GM23248 (cell line): ENCODE data around the gene PEX5L. TPM values are rescaled to one million over a fixed set of nuclear protein-coding genes. Genes with fewer than 3 reads are reported as not detected.

Experiments
- DNase-seq: peaks from one replicate; pipeline ENCODE4 v3.0.0-alpha.2; 2015
- H2AFZ ChIP-seq: fragments of 200-600 bp; sonication (generic); 2 replicates; pipeline ENCODE4 v1.6.1; 2016; ENCODE audit warnings: antibody characterized with exemption
- H3F3A ChIP-seq: fragments of 200-600 bp; sonication (generic); 2 replicates; pipeline ENCODE4 v1.6.1; 2016; ENCODE audit warnings: mild to moderate bottlenecking, antibody characterized with exemption, mixed run types; ENCODE audit not compliant: insufficient read depth
- H3K27ac ChIP-seq: fragments of 200-600 bp; sonication (generic); 2 replicates; pipeline ENCODE4 v1.5.1; 2016; ENCODE audit warnings: mild to moderate bottlenecking
- H3K27me3 ChIP-seq: fragments of 200-600 bp; sonication (generic); replicated peaks from 2 replicates; pipeline ENCODE4 v1.6.1; 2016; ENCODE audit warnings: mild to moderate bottlenecking; ENCODE audit not compliant: insufficient read depth
- H3K36me3 ChIP-seq: fragments of 200-600 bp; sonication (generic); 2 replicates; pipeline ENCODE4 v1.6.1; 2016; ENCODE audit warnings: low read depth, mild to moderate bottlenecking
- H3K4me1 ChIP-seq: fragments of 200-600 bp; sonication (generic); 2 replicates; pipeline ENCODE4 v1.6.1; 2016; ENCODE audit warnings: mild to moderate bottlenecking; ENCODE audit not compliant: insufficient read depth
- H3K4me2 ChIP-seq: fragments of 200-600 bp; sonication (generic); one replicate; pipeline ENCODE4 v1.6.1; 2016; ENCODE audit warnings: mild to moderate bottlenecking; ENCODE audit not compliant: unreplicated experiment
- H3K4me3 ChIP-seq: fragments of 200-600 bp; sonication (generic); 2 replicates; pipeline ENCODE4 v1.5.1; 2016; ENCODE audit warnings: mild to moderate bottlenecking
- H3K79me2 ChIP-seq: fragments of 200-600 bp; sonication (generic); 2 replicates; pipeline ENCODE4 v1.6.1; 2016; ENCODE audit warnings: mild to moderate bottlenecking; ENCODE audit not compliant: insufficient read depth
- H3K9ac ChIP-seq: fragments of 200-600 bp; sonication (generic); 2 replicates; pipeline ENCODE4 v1.6.1; 2016; ENCODE audit warnings: mild to moderate bottlenecking
- H3K9me2 ChIP-seq: fragments of 200-600 bp; sonication (generic); 2 replicates; pipeline ENCODE4 v1.6.1; 2016; ENCODE audit warnings: mixed run types, mild to moderate bottlenecking, moderate library complexity; ENCODE audit not compliant: insufficient read depth
- H3K9me3 ChIP-seq: fragments of 200-600 bp; sonication (generic); one replicate; pipeline ENCODE4 v1.6.1; 2017; ENCODE audit warnings: low read depth
- H4K20me1 ChIP-seq: fragments of 200-600 bp; sonication (generic); 2 replicates; pipeline ENCODE4 v1.6.0; 2016; ENCODE audit not compliant: insufficient read depth
- EZH2 ChIP-seq: fragments of 200-600 bp; sonication (generic); IDR thresholded peaks from 2 replicates; pipeline ENCODE4 v1.6.1; 2018; ENCODE audit warnings: antibody characterized with exemption, mild to moderate bottlenecking; ENCODE audit not compliant: insufficient read depth, poor library complexity, severe bottlenecking
- EZH2phosphoT487 ChIP-seq: fragments of 200-600 bp; sonication (generic); IDR thresholded peaks from 2 replicates; pipeline ENCODE4 v1.6.1; 2018; ENCODE audit warnings: antibody characterized with exemption, moderate library complexity, mild to moderate bottlenecking, low read depth; ENCODE audit not compliant: insufficient read depth
- WGBS, 2 experiments: methylation state at CpG; one replicate each; pipeline ENCODE4 v1.1.6; 2015 to 2017; ENCODE audit warnings: low lambda C conversion rate in 2 of 2, low coverage in 1 of 2; ENCODE audit errors: missing lambda C conversion rate in 2 of 2; 5-methylcytosine and 5-hydroxymethylcytosine counted together
- in situ Hi-C: fragments of 300-500 bp; cut with MboI; formaldehyde crosslinking; loops from 2 replicates; pipeline ENCODE4 v1.15.0; 2020
- polyA plus RNA-seq: library from polyadenylated mRNA; unstranded; fragments of >200 nt; fragmentation: Nextera tagmentation; extraction: Ambion mirVana; gene quantifications from 2 replicates; pipeline ENCODE4 v1.2.1, GENCODE V29; 2016
- total RNA-seq: library from RNA; depleted of rRNA; stranded (reverse); fragments of >200 nt; shearing (Covaris generic); gene quantifications from 2 replicates; pipeline ENCODE4 v1.2.3, GENCODE V29; 2014

The PEX5L gene
- total and polyA plus RNA-seq, 2 experiments from 2014 or later, result 0.03 TPM; not detected in 1

- Histone ChIP-seq H2AFZ (no peak overlapping the region), H3K9me3 (no peaks in the 10 kb centered on the region), H3K27ac (no peak overlapping the region), H3K27me3 (no peaks in the 10 kb centered on the region), H3K4me2 (no peak overlapping the region), H4K20me1 (no peaks in the 10 kb centered on the region), H3K36me3 (no peaks in the 10 kb centered on the region), H3K4me3 (no peak overlapping the region), H3K9ac (no peak overlapping the region), H3K4me1 (no peaks in the 10 kb centered on the region), H3F3A (no peaks in the 10 kb centered on the region), H3K79me2 (no peaks in the 10 kb centered on the region), H3K9me2 (no peaks in the 10 kb centered on the region)
- no peak for TF ChIP-seq EZH2phosphoT487
- 1 to 3% methylated on average over 2 of the region's 2 CpGs for WGBS, 2 experiments
- in situ Hi-C loops, result no loop called here
- DNase-seq, result no peak
Measured at GRCh38 chr3:179885950-179886349, 150.8 kb downstream of the PEX5L start.

- Histone ChIP-seq H3K9me2 (no peaks in the 10 kb centered on the region), H4K20me1 (no peaks in the 10 kb centered on the region), H3K9me3 (no peaks in the 10 kb centered on the region), H3K79me2 (no peaks in the 10 kb centered on the region), H3K4me1 (no peaks in the 10 kb centered on the region), H3F3A (no peaks in the 10 kb centered on the region), H3K9ac (no peak overlapping the region), H3K4me2 (no peak overlapping the region), H3K27ac (no peak overlapping the region), H3K27me3 (no peaks in the 10 kb centered on the region), H3K4me3 (no peak overlapping the region), H2AFZ (no peak overlapping the region), H3K36me3 (no peaks in the 10 kb centered on the region)
- DNase-seq, result no peak
- 3 to 5% methylated on average over 1 of the region's 1 CpG for WGBS, 2 experiments
- in situ Hi-C loops, result no loop called here
- TF ChIP-seq EZH2 (no peak), EZH2phosphoT487 (no peak)
Measured at GRCh38 chr3:179884136-179884535, 152.6 kb downstream of the PEX5L start.

GRCh38 chr3:179882292-179882691 is 154.4 kb downstream of the PEX5L start:
- Histone ChIP-seq H3K79me2 (no peaks in the 10 kb centered on the region), H3F3A (no peaks in the 10 kb centered on the region), H3K9me3 (no peaks in the 10 kb centered on the region), H3K4me2 (no peak overlapping the region), H3K9me2 (no peaks in the 10 kb centered on the region), H3K27me3 (no peaks in the 10 kb centered on the region), H3K4me1 (no peaks in the 10 kb centered on the region), H4K20me1 (no peaks in the 10 kb centered on the region), H3K4me3 (no peak overlapping the region), H2AFZ (no peak overlapping the region), H3K36me3 (no peaks in the 10 kb centered on the region), H3K9ac (no peak overlapping the region), H3K27ac (no peak overlapping the region)
- DNase-seq, result no peak
- WGBS, 2 experiments, result 0% methylated on average over 2 of the region's 2 CpGs
- in situ Hi-C loops, result no loop called here
- no peak for TF ChIP-seq EZH2phosphoT487
- no peak for TF ChIP-seq EZH2

DNA sequence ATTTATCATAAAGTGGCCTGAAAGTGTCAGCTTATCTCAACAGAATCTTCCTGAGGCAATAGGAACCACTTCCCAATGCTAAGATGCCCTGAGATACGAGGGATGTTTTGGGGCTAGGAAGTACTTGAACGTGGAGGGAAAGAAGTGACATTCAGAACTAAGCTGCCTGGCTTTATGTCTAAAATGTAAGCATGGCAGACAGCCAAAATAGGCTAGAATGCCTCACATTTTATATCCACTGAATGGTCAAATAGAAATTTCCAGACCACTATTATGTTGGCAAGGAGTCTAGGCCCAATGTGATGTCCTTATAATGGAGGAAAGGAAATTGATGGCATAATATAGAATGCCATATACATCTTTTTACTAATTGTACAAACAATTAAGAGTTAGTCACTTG is 154.9 kb downstream of the PEX5L start:
- H3F3A ChIP-seq, result no peaks in the 10 kb centered on the region
- H3K79me2 ChIP-seq, result no peaks in the 10 kb centered on the region
- H2AFZ ChIP-seq, result no peak overlapping the region
- H3K9me3 ChIP-seq, result no peaks in the 10 kb centered on the region
- H3K27me3 ChIP-seq, result no peaks in the 10 kb centered on the region
- H3K27ac ChIP-seq, result no peak overlapping the region
- no peaks in the 10 kb centered on the region for H3K9me2 ChIP-seq
- H3K36me3 ChIP-seq, result no peaks in the 10 kb centered on the region
- H3K9ac ChIP-seq, result no peak overlapping the region
- in situ Hi-C loops, result no loop called here
- H3K4me2 ChIP-seq, result no peak overlapping the region
- TF ChIP-seq EZH2phosphoT487 (no peak), EZH2 (no peak)
- H3K4me1 ChIP-seq, result no peaks in the 10 kb centered on the region
- no peak overlapping the region for H3K4me3 ChIP-seq
- DNase-seq, result peak; percentile 4
- 2 to 7% methylated on average over 2 of the region's 2 CpGs for WGBS, 2 experiments
- no peaks in the 10 kb centered on the region for H4K20me1 ChIP-seq

GRCh38 chr3:179880868-179881267 is 155.9 kb downstream of the PEX5L start:
- TF ChIP-seq EZH2 (no peak), EZH2phosphoT487 (no peak)
- Histone ChIP-seq H3K79me2 (no peaks in the 10 kb centered on the region), H3K9ac (no peak overlapping the region), H3K4me3 (no peak overlapping the region), H2AFZ (no peak overlapping the region), H3K9me3 (no peaks in the 10 kb centered on the region), H3K36me3 (no peaks in the 10 kb centered on the region), H4K20me1 (no peaks in the 10 kb centered on the region), H3K9me2 (no peaks in the 10 kb centered on the region), H3F3A (no peaks in the 10 kb centered on the region), H3K27ac (no peak overlapping the region), H3K4me2 (no peak overlapping the region), H3K4me1 (no peaks in the 10 kb centered on the region), H3K27me3 (no peaks in the 10 kb centered on the region)
- in situ Hi-C loops, result no loop called here
- WGBS, 2 experiments, result 21% methylated on average over 4 of the region's 4 CpGs
- no peak for DNase-seq
